ENCODE results near the gene TBCB. TPM values are rescaled to one million over a fixed set of nuclear protein-coding genes. Genes with fewer than 3 reads are reported as not detected.
A peak's percentile ranks its signal among the peaks of the same experiment; 100 is the strongest.

Gene TBCB
- total RNA-seq, 1 experiment from 2014 or later = 141 TPM

DNA sequence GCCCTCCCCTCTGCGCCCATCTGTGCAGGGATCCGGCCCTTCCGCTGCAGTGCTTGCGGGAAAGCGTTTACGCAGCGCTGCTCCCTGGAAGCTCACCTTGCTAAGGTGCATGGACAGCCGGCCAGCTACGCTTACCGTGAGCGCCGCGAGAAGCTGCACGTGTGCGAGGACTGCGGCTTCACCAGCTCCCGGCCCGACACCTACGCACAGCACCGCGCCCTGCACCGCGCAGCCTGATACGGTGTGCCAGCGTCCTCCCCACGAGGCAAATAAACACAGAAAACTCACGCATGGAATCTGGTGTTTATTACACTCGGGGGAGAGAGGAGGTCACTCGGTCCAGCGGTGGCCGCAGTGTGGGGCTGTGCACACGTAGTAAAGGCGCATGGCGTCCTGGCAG is 1.8 kb upstream of the TBCB start:
- H3K9ac ChIP-seq (ENCODE audit: low read length) = peak overlapping the region; percentile 86
- H3K4me3 ChIP-seq (replicated peaks in 1 of 2; ENCODE audit: low read depth in 1 of 2, low read length in 2 of 2) = peak overlapping the region; percentile 82 to 99
- H3K79me2 ChIP-seq (ENCODE audit: insufficient read depth, low read length) = peaks cover 28% of the 10 kb centered on the region
- TF ChIP-seq ELF1 (IDR thresholded peaks at IDR 0.05; ENCODE audit: borderline replicate concordance, low read depth) (no peak), SP1 (IDR thresholded peaks at IDR 0.05; ENCODE audit: low read depth) (no peak), ZFX (IDR thresholded peaks at IDR 0.05) (no peak), YY1 (IDR thresholded peaks at IDR 0.05; ENCODE audit: extremely low read depth, insufficient replicate concordance, low read depth, low read length) (no peak), JUND (IDR thresholded peaks at IDR 0.05) (no peak), POLR2AphosphoS5 (IDR thresholded peaks at IDR 0.05; ENCODE audit: low read depth, low read length) (no peak), EGR1 (IDR thresholded peaks at IDR 0.05; ENCODE audit: low read depth) (no peak), POLR2A (IDR thresholded peaks at IDR 0.05; ENCODE audit: borderline replicate concordance, extremely low read depth, insufficient read depth, insufficient read length) (no peak), EZH2phosphoT487 (IDR thresholded peaks at IDR 0.05; ENCODE audit: borderline replicate concordance) (no peak), ZNF274 (IDR thresholded peaks at IDR 0.05; ENCODE audit: low read depth, low read length) (no peak), RAD21 (IDR thresholded peaks at IDR 0.05; ENCODE audit: low read depth) (no peak), SRF (IDR thresholded peaks at IDR 0.05; ENCODE audit: low read depth) (no peak), CBX3 (IDR thresholded peaks at IDR 0.05; ENCODE audit: low read depth) (no peak)
- TF ChIP-seq, protein P1, sequence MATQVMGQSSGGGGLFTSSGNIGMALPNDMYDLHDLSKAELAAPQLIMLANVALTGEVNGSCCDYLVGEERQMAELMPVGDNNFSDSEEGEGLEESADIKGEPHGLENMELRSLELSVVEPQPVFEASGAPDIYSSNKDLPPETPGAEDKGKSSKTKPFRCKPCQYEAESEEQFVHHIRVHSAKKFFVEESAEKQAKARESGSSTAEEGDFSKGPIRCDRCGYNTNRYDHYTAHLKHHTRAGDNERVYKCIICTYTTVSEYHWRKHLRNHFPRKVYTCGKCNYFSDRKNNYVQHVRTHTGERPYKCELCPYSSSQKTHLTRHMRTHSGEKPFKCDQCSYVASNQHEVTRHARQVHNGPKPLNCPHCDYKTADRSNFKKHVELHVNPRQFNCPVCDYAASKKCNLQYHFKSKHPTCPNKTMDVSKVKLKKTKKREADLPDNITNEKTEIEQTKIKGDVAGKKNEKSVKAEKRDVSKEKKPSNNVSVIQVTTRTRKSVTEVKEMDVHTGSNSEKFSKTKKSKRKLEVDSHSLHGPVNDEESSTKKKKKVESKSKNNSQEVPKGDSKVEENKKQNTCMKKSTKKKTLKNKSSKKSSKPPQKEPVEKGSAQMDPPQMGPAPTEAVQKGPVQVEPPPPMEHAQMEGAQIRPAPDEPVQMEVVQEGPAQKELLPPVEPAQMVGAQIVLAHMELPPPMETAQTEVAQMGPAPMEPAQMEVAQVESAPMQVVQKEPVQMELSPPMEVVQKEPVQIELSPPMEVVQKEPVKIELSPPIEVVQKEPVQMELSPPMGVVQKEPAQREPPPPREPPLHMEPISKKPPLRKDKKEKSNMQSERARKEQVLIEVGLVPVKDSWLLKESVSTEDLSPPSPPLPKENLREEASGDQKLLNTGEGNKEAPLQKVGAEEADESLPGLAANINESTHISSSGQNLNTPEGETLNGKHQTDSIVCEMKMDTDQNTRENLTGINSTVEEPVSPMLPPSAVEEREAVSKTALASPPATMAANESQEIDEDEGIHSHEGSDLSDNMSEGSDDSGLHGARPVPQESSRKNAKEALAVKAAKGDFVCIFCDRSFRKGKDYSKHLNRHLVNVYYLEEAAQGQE (IDR thresholded peaks at IDR 0.05; ENCODE audit: low read depth) = no peak
- TF ChIP-seq, protein P2, sequence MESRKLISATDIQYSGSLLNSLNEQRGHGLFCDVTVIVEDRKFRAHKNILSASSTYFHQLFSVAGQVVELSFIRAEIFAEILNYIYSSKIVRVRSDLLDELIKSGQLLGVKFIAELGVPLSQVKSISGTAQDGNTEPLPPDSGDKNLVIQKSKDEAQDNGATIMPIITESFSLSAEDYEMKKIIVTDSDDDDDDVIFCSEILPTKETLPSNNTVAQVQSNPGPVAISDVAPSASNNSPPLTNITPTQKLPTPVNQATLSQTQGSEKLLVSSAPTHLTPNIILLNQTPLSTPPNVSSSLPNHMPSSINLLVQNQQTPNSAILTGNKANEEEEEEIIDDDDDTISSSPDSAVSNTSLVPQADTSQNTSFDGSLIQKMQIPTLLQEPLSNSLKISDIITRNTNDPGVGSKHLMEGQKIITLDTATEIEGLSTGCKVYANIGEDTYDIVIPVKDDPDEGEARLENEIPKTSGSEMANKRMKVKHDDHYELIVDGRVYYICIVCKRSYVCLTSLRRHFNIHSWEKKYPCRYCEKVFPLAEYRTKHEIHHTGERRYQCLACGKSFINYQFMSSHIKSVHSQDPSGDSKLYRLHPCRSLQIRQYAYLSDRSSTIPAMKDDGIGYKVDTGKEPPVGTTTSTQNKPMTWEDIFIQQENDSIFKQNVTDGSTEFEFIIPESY (IDR thresholded peaks at IDR 0.05; ENCODE audit: extremely low read depth, insufficient replicate concordance, low read length) = no peak
- TF ChIP-seq, protein P3, sequence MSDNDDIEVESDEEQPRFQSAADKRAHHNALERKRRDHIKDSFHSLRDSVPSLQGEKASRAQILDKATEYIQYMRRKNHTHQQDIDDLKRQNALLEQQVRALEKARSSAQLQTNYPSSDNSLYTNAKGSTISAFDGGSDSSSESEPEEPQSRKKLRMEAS (IDR thresholded peaks at IDR 0.05) = no peak
- TF ChIP-seq, protein P4, sequence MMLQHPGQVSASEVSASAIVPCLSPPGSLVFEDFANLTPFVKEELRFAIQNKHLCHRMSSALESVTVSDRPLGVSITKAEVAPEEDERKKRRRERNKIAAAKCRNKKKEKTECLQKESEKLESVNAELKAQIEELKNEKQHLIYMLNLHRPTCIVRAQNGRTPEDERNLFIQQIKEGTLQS (IDR thresholded peaks at IDR 0.05) = no peak
- no peak for DNase-seq (ENCODE audit: low read depth, low spot score)
- H3K36me3 ChIP-seq (ENCODE audit: control insufficient read depth in 1 of 2, insufficient read depth in 2 of 2, low read length in 2 of 2) = peaks cover 9 to 13% of the 10 kb centered on the region in 2 experiments; a peak in 3 of 4 replicates
- H4K20me1 ChIP-seq (ENCODE audit: insufficient read depth) = no peaks in the 10 kb centered on the region
- peak overlapping the region; percentile 95 for H3K4me2 ChIP-seq (ENCODE audit: low read length)
- no peaks in the 10 kb centered on the region for H3K27me3 ChIP-seq (ENCODE audit: insufficient read depth, low read length)
- intact Hi-C loops (cut with micrococcal nuclease) = loop anchor here (10.0 kb wide), 1 partner anchor 109 kb away; the partner anchor contains the start of gene SYNE4
- ChIA-PET CTCF (no interaction called here), POLR2A (no interaction called here), RAD21 (ENCODE audit: low non-redundant PET in 1 of 2, low total read pairs in 2 of 2, uncharacterized antibody in 2 of 2, unreplicated experiment in 2 of 2) (no interaction called here)
- no TSS peak for BruUV-seq (replicated peaks)
- H3K4me1 ChIP-seq (ENCODE audit: control insufficient read depth in 1 of 2, insufficient read depth in 2 of 2, low read length in 2 of 2) = peaks cover 7 to 27% of the 10 kb centered on the region in 2 experiments; a peak in 3 of 4 replicates
- no peaks in the 10 kb centered on the region for H3K9me2 ChIP-seq (ENCODE audit: insufficient read depth)
- peak overlapping the region; percentile 92; the same call in 1 of the 2 replicates for H3K27ac ChIP-seq (ENCODE audit: low read depth, low read length)
- no peak overlapping the region for H2AFZ ChIP-seq (ENCODE audit: low read depth, low read length, poor library complexity, severe bottlenecking)
- no peaks in the 10 kb centered on the region for H3K9me3 ChIP-seq (ENCODE audit: control insufficient read depth in 1 of 2, insufficient read depth in 1 of 2, low read depth in 1 of 2, low read length in 2 of 2)
- ATAC-seq = no peak
